Cortex of kidney (tissue), 1 donor: Measurements from ENCODE around the gene TBCEL.
"Not testable (repeated sequence)": the region's sequence is repeated elsewhere in the genome, so short reads cannot be mapped to it uniquely, and the experiment has no call there.

Experiments
- DNase-seq: peaks from one replicate; lab custom pipeline; 2025; lab: John Stamatoyannopoulos, UW

The TBCEL gene

GRCh38 chr11:121106812-121107211 lies 82.9 kb downstream of the TBCEL start:
- DNase-seq, result no peak

GRCh38 chr11:121108413-121108812 lies 84.5 kb downstream of the TBCEL start:
- no peak for DNase-seq

- DNase-seq, result no peak
These were observed 85.6 kb downstream of the TBCEL start for GRCh38 chr11:121109471-121109870.

GRCh38 chr11:121109916-121110586 lies 86.1 kb downstream of the TBCEL start:
- no peak for DNase-seq

GRCh38 chr11:121110871-121111724 lies 87.2 kb downstream of the TBCEL start:
- DNase-seq, result no peak

GRCh38 chr11:121112498-121113455 lies 88.9 kb downstream of the TBCEL start:
- no peak for DNase-seq

GRCh38 chr11:121113611-121114010 lies 89.7 kb downstream of the TBCEL start:
- DNase-seq, result no peak

- DNase-seq, result not testable (repeated sequence)
These were observed 91.1 kb downstream of the TBCEL start for GRCh38 chr11:121115024-121115423.

GRCh38 chr11:121117788-121118187 lies 93.9 kb downstream of the TBCEL start:
- no peak for DNase-seq

GRCh38 chr11:121119440-121119839 lies 95.5 kb downstream of the TBCEL start:
- no peak for DNase-seq

- no peak for DNase-seq
These were observed 98.4 kb downstream of the TBCEL start for GRCh38 chr11:121122328-121122727.

GRCh38 chr11:121123496-121124069 lies 99.7 kb downstream of the TBCEL start:
- DNase-seq, result no peak

GRCh38 chr11:121127809-121128208 lies 103.9 kb downstream of the TBCEL start:
- no peak for DNase-seq

- DNase-seq, result no peak
These were observed 105.7 kb downstream of the TBCEL start for GRCh38 chr11:121129362-121130340.

- no peak for DNase-seq
These were observed 107.8 kb downstream of the TBCEL start for GRCh38 chr11:121131656-121132055.

- DNase-seq, result no peak
These were observed 108.5 kb downstream of the TBCEL start for GRCh38 chr11:121132211-121132976.

GRCh38 chr11:121134741-121135312 lies 110.9 kb downstream of the TBCEL start:
- DNase-seq, result no peak

GRCh38 chr11:121137005-121137404 lies 113.1 kb downstream of the TBCEL start:
- DNase-seq, result no peak

GRCh38 chr11:121138259-121138658 lies 114.4 kb downstream of the TBCEL start:
- DNase-seq, result no peak
